Tibial nerve (tissue), 4 donors: ENCODE results near the gene ARF5.

Source experiments
- CTCF ChIP-seq, 5 experiments: fragments of 200-600 bp in 3 of 5; fragments of 450-650 bp in 2 of 5; sonication (generic) in 3 of 5; IDR thresholded peaks; one replicate each; pipeline ENCODE4 v1.5.1; 2016 to 2019; ENCODE audit warnings: antibody characterized with exemption in 5 of 5, mild to moderate bottlenecking in 3 of 5, moderate library complexity in 2 of 5
- EP300 ChIP-seq, 2 donors: sonication (generic); formaldehyde crosslinking; IDR thresholded peaks; one replicate each; pipeline ENCODE4 v1.6.1; 2017; ENCODE audit warnings: antibody characterized with exemption in 2 of 2, mild to moderate bottlenecking in 1 of 2
- POLR2A ChIP-seq, 2 donors: fragments of 450-650 bp; IDR thresholded peaks; one replicate each; pipeline ENCODE4 v1.6.1; 2017; ENCODE audit warnings: antibody characterized with exemption in 2 of 2, mild to moderate bottlenecking in 2 of 2, moderate library complexity in 2 of 2

GRCh38 chr7:127584648-127585043, 3.6 kb upstream of the ARF5 start:
- TF ChIP-seq EP300 (IDR thresholded peaks at IDR 0.05) (no peak), CTCF (IDR thresholded peaks at IDR 0.05) (no peak), POLR2A (IDR thresholded peaks at IDR 0.05) (no peak)
